HG02943 (cell line): ENCODE results near the gene CADPS.

Experiments
- ATAC-seq: cut with Tn5 transposase; IDR thresholded peaks from one replicate; pipeline ENCODE4 v1.9.1; 2021; ENCODE audit warnings: mild to moderate bottlenecking, low read depth, moderate library complexity; ENCODE audit not compliant: unreplicated experiment

CADPS gene

GRCh38 chr3:62873761-62874710, 1.2 kb downstream of the CADPS start:
- no peak for ATAC-seq

GRCh38 chr3:62873451-62873760, 1.8 kb downstream of the CADPS start:
- no peak for ATAC-seq

- ATAC-seq, result no peak
Observed at GRCh38 chr3:62872318-62872717, 2.9 kb downstream of the CADPS start.

GRCh38 chr3:62870321-62870720, 4.9 kb downstream of the CADPS start:
- no peak for ATAC-seq

- no peak for ATAC-seq
Observed at GRCh38 chr3:62863648-62864047, 11.6 kb downstream of the CADPS start.

GRCh38 chr3:62859203-62859791, 15.9 kb downstream of the CADPS start:
- no peak for ATAC-seq

- no peak for ATAC-seq
Observed at GRCh38 chr3:62845996-62846395, 29.2 kb downstream of the CADPS start.

- no peak for ATAC-seq
Observed at GRCh38 chr3:62843508-62843907, 31.7 kb downstream of the CADPS start.

GRCh38 chr3:62839748-62840147, 35.5 kb downstream of the CADPS start:
- ATAC-seq, result no peak

GRCh38 chr3:62837145-62837787, 38.0 kb downstream of the CADPS start:
- no peak for ATAC-seq

- ATAC-seq, result peak; percentile 51
Observed at GRCh38 chr3:62835554-62836236, 39.5 kb downstream of the CADPS start.

GRCh38 chr3:62833538-62833937, 41.7 kb downstream of the CADPS start:
- ATAC-seq, result no peak

- no peak for ATAC-seq
Observed at GRCh38 chr3:62832553-62832952, 42.7 kb downstream of the CADPS start.

- ATAC-seq, result no peak
Observed at GRCh38 chr3:62830727-62831322, 44.4 kb downstream of the CADPS start.

GRCh38 chr3:62827550-62827949, 47.7 kb downstream of the CADPS start:
- no peak for ATAC-seq

- ATAC-seq, result no peak
Observed at GRCh38 chr3:62824965-62825592, 50.1 kb downstream of the CADPS start.

GRCh38 chr3:62823461-62824050, 51.7 kb downstream of the CADPS start:
- no peak for ATAC-seq

GRCh38 chr3:62822905-62823304, 52.3 kb downstream of the CADPS start:
- ATAC-seq, result no peak

GRCh38 chr3:62818347-62818746, 56.9 kb downstream of the CADPS start:
- ATAC-seq, result peak; percentile 81

- ATAC-seq, result no peak
Observed at GRCh38 chr3:62817678-62818077, 57.5 kb downstream of the CADPS start.
